Stimulated activated CD4-positive, alpha-beta T cell treated with anti-CD3 and anti-CD28 coated beads, Interleukin-4, amount 100 ng/mL, for 4 hours (primary cell): ENCODE measurements around the gene PKM.

Experiments
- DNase-seq, 2 experiments: peaks; one replicate each; pipeline ENCODE4 v3.0.0-alpha.2; 2020

Gene PKM

GRCh38 chr15:72155003-72155621, 75.9 kb downstream of the PKM start:
- DNase-seq = no peak

- DNase-seq = no peak
Observed at GRCh38 chr15:72154316-72154715, 76.7 kb downstream of the PKM start.

DNA sequence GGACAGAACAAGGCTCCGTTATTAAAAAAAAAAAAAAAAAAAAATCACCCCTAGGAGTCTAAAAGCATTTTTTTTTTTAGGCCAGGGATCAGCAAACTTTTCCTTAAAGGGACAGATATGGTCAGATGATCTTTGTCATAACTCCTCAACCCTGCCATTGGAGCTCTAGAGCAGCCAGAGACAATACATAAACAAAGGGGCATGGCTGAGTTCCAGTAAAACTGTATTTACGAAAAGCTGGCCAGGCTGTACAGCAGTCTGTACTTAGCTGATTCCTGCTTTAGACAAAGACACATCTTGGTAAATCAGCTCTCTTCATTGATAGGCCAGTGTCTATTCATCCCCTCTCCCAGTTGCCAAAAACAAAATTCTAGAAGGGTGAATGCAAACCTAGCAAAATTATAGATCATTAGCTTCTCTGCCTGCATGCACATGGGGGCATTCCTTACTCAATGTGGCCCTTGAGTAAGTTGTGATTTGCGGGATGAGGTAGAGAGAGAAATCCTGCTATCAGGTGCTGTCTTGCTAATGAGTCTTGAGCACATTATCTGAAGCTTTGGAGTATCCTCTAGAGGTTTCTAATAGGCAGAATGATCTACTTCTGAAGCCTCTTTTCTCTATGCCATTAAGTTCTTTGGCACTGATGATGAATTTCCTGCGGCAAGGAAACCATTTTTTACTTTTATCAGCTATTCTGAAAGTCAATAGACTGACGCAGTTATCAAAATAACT, 77.6 kb downstream of the PKM start:
- DNase-seq = no peak
